IPS-11a (cell line): ENCODE measurements around the gene CLCC1.

Experiments used
- H3K4me3 ChIP-seq: one replicate; pipeline ENCODE4 v1.5.1; 2013; ENCODE audit warnings: low read depth, low read length, control low read depth

CLCC1 gene

GRCh38 chr1:108916788-108917187 is 46.5 kb downstream of the CLCC1 start:
- H3K4me3 ChIP-seq: no peak overlapping the region
